Mesodermal cell (in vitro differentiated cells): ENCODE results near the gene NBAS.

Experiments used
- H3K27ac ChIP-seq: 2 replicates; pipeline ENCODE4 v1.7.0; 2013; ENCODE audit warnings: mild to moderate bottlenecking, low read depth, low read length, moderate library complexity; ENCODE audit not compliant: severe bottlenecking
- H3K36me3 ChIP-seq: 2 replicates; pipeline ENCODE4 v1.7.1; 2013; ENCODE audit warnings: mild to moderate bottlenecking, low read length, moderate library complexity; ENCODE audit not compliant: control insufficient read depth, insufficient read depth
- H3K4me1 ChIP-seq: one replicate; pipeline ENCODE4 v1.7.1; 2013; ENCODE audit warnings: mild to moderate bottlenecking, low read length; ENCODE audit not compliant: insufficient read depth, control insufficient read depth, poor library complexity, severe bottlenecking
- H3K4me3 ChIP-seq: 2 replicates; pipeline ENCODE4 v1.7.0; 2013; ENCODE audit warnings: low read length, control low read depth, mild to moderate bottlenecking; ENCODE audit not compliant: insufficient read depth, poor library complexity, severe bottlenecking; ENCODE audit errors: extremely low read depth
- H3K9me3 ChIP-seq: 2 replicates; pipeline ENCODE4 v1.7.1; 2013; ENCODE audit warnings: mild to moderate bottlenecking, low read length, moderate library complexity; ENCODE audit not compliant: control insufficient read depth
- WGBS, 2 experiments: methylation state at CpG; one replicate each; pipeline ENCODE4 v1.1.5; 2013; ENCODE audit warnings: missing lambda C conversion rate in 2 of 2; ENCODE audit not compliant: insufficient coverage in 2 of 2; 5-methylcytosine and 5-hydroxymethylcytosine counted together

The NBAS gene

DNA sequence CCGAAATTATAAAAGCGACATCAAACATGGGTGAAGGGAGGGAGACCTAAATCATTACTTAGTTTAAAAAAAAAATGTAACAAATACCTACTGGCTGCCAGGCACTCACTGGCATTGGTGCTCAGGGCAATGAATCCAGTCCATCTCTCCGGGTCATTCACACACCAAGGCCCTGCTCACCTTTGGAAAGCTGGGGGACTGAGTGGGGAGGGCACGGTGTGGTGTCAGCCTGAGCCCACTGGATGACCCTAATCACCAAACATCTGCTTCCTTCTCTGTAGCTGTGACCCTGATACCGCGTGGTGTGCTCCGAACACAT lies 30.2 kb upstream of the NBAS start:
- Histone ChIP-seq H3K4me3 (peak overlapping the region; percentile 76), H3K9me3 (no peaks in the 10 kb centered on the region), H3K4me1 (peaks cover 20% of the 10 kb centered on the region), H3K27ac (peak overlapping the region; percentile 92), H3K36me3 (peaks cover 20% of the 10 kb centered on the region)
- 0 to 3% methylated on average over 3 to 4 of the region's 7 CpGs for WGBS, 2 experiments

- WGBS, 2 experiments: 73 to 80% methylated on average over 4 of the region's 4 CpGs
- Histone ChIP-seq H3K4me1 (peaks cover 12% of the 10 kb centered on the region), H3K4me3 (no peak overlapping the region), H3K36me3 (no peaks in the 10 kb centered on the region), H3K9me3 (peaks cover 6% of the 10 kb centered on the region), H3K27ac (no peak overlapping the region)
These were observed 27.3 kb upstream of the NBAS start for GRCh38 chr2:15588329-15588919.

- 83 to 100% methylated on average over 1 of the region's 2 CpGs for WGBS, 2 experiments
- Histone ChIP-seq H3K27ac (no peak overlapping the region), H3K4me3 (no peak overlapping the region)
These were observed 23.8 kb upstream of the NBAS start for GRCh38 chr2:15584767-15585469.

DNA sequence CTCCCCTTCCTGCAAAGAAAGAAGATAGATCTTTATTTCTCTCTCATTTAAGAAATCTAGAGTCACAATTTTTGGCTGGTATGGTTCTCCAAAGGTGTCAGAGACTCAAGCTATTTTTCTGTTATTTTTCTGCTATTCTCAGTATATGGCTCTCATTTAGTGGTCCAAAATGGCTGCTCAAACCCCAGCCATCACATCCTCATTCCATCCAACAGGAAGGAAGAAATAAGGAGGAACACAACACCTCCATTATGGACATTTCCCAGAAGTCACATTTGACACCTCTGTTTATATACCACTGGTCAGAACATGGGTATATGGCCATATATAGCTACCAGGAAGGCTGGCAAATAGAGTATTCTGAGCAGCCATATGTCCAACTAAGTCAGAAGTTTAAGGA lies 23.2 kb upstream of the NBAS start:
- no peak overlapping the region for H3K27ac ChIP-seq
- H3K9me3 ChIP-seq: peaks cover 9% of the 10 kb centered on the region
- no peak overlapping the region for H3K4me3 ChIP-seq
- H3K36me3 ChIP-seq: no peaks in the 10 kb centered on the region
- peaks cover 16% of the 10 kb centered on the region for H3K4me1 ChIP-seq

More at GRCh38 chr2:15584767-15585469, 23.8 kb upstream of the NBAS start:
- H3K9me3 ChIP-seq: peaks cover 9% of the 10 kb centered on the region
- H3K36me3 ChIP-seq: no peaks in the 10 kb centered on the region
- H3K4me1 ChIP-seq: peaks cover 11% of the 10 kb centered on the region

DNA sequence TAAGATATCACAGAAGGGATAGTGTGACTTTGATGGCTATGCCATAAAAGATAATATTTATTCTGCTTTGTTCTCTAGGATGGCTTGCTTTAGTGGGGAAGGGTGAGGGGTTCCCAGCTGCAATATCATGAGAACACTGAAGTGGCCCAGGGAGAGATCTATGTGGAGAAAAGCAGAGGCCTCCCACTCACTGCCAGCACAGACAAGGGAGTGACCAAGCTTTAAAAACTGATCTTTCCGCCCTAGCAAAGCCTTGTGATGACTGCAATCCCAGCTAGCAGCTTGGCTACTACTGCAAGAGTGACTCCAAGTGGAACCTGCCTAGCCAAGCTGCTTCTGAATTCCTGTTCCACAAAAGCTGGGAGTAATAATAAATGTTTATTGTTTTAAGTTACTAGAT lies 22.7 kb upstream of the NBAS start:
- WGBS, 2 experiments: 100% methylated on average over 1 of the region's 1 CpG

GRCh38 chr2:15582710-15583357 lies 21.7 kb upstream of the NBAS start:
- H3K9me3 ChIP-seq: peaks cover 9% of the 10 kb centered on the region
- H3K27ac ChIP-seq: no peak overlapping the region
- no peaks in the 10 kb centered on the region for H3K36me3 ChIP-seq
- no peak overlapping the region for H3K4me3 ChIP-seq
- H3K4me1 ChIP-seq: peaks cover 26% of the 10 kb centered on the region
- 93 to 97% methylated on average over 14 to 15 of the region's 15 CpGs for WGBS, 2 experiments

More for the DNA sequence above, 22.7 kb upstream of the NBAS start:
- Histone ChIP-seq H3K27ac (no peak overlapping the region), H3K36me3 (no peaks in the 10 kb centered on the region), H3K9me3 (peaks cover 9% of the 10 kb centered on the region), H3K4me3 (no peak overlapping the region), H3K4me1 (peaks cover 21% of the 10 kb centered on the region)

- Histone ChIP-seq H3K9me3 (peaks cover 9% of the 10 kb centered on the region), H3K4me1 (peaks cover 26% of the 10 kb centered on the region), H3K4me3 (no peak overlapping the region), H3K36me3 (no peaks in the 10 kb centered on the region), H3K27ac (no peak overlapping the region)
- WGBS, 2 experiments: 96 to 100% methylated on average over 1 to 2 of the region's 2 CpGs
These were observed 19.3 kb upstream of the NBAS start for GRCh38 chr2:15580451-15580850.

DNA sequence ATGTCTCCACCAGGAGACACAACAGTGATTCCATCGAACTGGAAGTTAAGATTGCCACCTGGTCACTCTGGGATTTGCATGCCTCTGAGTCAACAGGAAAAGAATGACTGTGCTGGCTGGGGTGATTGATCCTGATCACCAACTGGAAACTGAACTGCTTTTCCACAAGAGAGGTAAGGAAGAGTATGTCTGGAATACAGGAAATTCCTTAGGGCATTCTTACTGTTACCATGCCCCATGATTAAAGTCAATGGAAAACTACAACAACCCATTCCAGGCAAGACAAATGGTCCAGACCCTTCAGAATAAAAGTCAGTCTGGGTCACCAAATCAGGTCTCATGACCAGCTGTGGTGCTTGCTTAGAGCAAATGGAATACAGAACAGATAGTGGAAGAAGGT lies 18.5 kb upstream of the NBAS start:
- Histone ChIP-seq H3K9me3 (peaks cover 3% of the 10 kb centered on the region), H3K36me3 (no peaks in the 10 kb centered on the region), H3K4me3 (no peak overlapping the region), H3K4me1 (peaks cover 26% of the 10 kb centered on the region), H3K27ac (peak overlapping the region; percentile 86)
- WGBS, 2 experiments: 22 to 67% methylated on average over 1 of the region's 1 CpG

GRCh38 chr2:15577071-15577735 lies 16.1 kb upstream of the NBAS start:
- no peak overlapping the region for H3K4me3 ChIP-seq
- no peaks in the 10 kb centered on the region for H3K36me3 ChIP-seq
- WGBS, 2 experiments: 31 to 36% methylated on average over 7 of the region's 7 CpGs
- H3K4me1 ChIP-seq: peaks cover 24% of the 10 kb centered on the region
- H3K27ac ChIP-seq: no peak overlapping the region
- peaks cover 1% of the 10 kb centered on the region for H3K9me3 ChIP-seq

- Histone ChIP-seq H3K27ac (no peak overlapping the region), H3K4me1 (peaks cover 5% of the 10 kb centered on the region), H3K4me3 (no peak overlapping the region), H3K36me3 (no peaks in the 10 kb centered on the region), H3K9me3 (no peaks in the 10 kb centered on the region)
- WGBS, 2 experiments: 78 to 92% methylated on average over 2 to 3 of the region's 3 CpGs
These were observed 10.6 kb upstream of the NBAS start for GRCh38 chr2:15571729-15572128.
